ENCODE data around the gene NATD1.

NATD1 gene

DNA sequence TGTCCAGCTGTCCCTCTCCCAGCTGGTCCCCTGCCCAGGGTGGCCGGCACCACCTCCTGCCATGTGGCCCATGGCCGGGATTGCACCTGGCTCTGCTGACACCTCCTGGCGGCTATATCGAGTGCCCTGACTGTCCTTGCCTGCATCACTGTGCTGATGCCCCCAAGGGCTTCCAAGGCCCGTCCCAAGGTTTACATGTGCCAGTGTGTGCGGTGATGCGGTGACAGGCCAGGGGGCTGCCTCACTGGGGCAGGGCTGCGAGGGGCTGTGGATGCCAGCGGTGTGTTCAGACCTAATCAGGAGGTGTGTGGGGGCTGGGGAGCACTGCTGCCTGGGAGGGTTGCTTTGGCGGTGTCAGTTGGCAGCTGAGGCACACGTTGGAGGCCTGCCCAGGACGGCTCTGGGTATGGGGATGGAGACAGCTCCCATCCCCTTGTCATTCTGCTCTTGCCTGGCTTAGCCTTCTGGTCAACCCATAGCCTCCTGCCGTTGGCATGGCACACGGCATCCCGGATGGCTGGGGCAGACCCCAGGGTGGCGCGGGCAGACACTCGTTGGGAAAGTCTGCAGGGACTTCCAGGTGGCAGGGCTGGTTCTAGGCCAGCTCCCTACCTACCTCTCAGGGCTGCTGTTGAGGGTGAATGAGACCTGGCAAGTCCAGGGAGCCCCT, 36.8 kb upstream of the NATD1 start:
- no peak for DNase-seq

DNA sequence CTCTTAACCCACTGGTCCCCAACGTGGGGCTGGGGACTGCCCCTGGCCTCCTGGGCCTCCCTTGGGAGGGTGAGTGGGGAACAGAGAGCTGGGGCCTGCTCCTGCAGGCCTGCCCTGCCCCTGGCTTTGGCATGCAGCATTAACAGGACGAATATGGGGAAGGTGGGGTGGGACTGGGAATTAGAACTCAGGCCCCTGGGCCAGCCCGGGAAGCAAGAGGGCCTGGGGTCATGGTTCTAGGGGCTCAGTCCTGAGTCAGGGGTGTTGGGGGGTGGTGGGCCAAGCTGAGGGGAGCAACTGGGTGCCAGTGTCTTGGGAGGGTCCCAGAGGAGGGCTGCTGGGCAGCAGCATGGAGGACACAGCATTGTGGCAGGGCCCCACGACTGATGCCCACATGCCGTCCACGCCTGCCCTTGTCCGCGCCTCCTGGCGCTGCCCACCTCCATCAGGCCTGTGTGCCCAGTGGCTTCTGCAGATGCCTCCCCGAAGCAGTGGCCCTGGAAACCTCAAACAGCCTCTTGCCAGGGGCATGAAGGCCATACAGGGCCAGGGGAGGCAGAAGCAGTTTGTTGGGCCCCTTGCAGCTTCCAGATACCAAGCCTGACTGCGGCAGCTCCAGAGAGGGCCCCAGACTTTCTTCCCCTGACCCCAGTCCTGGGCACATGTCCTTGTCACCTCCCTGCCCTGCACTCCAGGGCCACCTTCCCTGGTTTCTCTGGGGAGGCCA, 36.1 kb upstream of the NATD1 start:
- DNase-seq: no peak

- DNase-seq: no peak
Observed at GRCh38 chr17:21288571-21289017, 35.4 kb upstream of the NATD1 start.

GRCh38 chr17:21287703-21288449, 34.7 kb upstream of the NATD1 start:
- DNase-seq: peak; percentile 95

DNA sequence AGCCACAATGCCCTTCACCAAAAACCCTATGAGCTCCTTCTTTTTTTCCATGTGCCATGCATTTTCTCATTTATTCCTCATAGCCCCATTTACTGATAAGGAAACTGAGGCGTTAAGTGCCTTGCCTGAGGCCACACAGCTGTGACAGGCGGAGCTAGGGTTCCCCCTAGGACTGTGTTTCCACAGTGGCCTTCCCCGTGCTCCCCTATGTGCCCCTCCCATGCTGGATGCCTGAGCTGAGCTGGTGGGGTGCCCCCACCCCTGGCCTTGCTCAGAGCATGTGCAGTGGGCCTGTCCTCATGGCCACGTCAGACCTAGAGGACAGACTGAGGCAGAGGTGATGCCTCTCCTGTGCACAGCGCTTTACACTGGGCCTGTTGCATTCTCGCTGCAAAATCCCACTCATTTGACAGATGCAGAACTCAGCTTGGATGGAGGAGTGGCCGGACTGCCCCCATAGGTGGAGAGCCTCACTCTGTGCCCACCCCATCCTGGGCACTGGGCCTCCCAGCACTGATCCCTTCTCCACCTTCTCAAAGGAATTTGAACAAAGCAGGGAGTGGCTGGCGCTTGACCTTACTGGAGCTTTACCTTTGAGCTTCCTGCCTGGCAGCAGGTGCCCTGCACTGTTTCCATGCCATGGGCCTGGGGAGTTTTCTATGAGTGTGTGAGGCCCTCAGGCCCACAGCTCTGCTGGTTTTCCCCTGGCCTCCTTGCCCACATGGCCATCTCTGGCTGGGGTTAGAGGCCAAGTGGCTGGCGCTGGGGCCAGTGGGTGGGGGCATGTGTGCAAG, 33.9 kb upstream of the NATD1 start:
- no peak for DNase-seq

DNA sequence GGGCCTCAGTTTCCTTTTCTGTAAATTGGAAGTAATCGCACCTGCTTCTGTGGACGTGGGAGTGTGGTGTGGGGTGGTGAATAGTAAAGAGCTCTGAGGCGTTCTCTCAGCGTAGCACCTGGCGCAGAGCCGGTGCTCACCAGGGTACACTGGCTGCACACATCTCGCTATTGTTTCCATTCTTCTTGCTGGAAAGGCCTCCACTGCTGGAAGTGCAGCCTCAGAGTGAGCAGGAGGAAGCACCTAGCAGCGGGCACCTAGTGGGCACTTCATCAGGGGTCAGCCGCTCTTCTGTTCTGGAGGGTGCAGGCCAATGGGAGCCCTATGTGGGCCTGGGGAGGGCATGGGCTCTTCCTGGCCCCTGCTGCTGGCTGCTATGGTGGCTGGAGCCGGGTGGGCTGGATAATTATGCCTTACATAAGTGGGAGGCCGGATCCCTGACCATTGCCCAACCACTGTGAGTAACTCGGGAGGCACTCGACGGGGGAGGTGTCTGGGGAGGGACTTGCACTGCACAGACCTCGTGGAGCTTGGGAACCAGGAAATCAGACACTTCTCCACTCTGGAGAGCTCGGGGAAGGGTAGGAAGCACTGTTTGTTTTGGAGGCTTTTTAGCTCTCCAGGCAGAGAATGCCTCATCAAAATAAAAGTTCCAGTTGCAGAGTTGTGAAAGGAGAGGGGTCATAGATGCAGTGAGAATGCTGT, 33.0 kb upstream of the NATD1 start:
- DNase-seq: peak; percentile 86

DNA sequence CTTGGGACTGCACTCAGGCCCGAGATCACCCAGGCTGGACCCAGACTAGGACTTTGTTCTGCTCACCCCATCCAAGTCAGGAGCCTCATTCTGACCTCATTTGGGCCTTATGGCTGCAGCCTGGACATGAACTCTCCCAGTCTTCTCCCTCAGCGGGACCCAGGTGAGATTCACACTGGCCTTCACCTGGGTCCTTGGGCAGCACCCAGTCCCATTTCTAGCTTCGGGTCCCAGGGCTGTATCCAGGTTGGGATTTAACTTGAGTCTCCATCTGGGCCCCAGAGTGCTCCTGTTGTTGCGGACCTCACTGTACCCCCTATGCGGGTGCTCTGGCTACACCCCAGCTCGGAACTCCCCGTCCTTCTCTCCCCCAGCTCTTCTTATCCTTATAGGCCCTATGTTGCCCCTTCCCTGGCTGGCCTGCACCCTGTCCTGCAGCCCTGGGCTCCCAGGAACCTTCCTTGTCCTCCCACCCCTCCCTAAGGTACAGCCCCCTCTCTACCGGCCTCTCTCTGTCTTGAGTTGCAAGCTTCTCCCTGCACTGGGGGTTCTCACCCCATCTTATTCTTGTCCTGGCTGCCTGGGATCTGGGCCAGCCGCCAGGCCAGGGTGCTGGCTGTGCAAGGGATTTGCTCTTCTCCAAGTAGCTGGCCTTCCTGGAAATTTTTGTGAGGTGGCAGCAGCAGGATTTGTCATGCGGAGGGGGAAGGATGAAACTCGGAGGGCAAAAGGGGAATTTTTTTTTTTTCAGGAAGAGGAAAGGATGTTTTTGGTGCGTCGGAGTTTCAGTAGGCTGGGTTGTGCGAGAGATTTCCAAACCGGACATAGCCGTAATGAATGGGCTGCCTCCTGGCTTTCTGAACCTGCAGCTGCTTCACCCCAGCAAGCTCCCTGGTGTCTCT, 32.2 kb upstream of the NATD1 start:
- DNase-seq: no peak

DNA sequence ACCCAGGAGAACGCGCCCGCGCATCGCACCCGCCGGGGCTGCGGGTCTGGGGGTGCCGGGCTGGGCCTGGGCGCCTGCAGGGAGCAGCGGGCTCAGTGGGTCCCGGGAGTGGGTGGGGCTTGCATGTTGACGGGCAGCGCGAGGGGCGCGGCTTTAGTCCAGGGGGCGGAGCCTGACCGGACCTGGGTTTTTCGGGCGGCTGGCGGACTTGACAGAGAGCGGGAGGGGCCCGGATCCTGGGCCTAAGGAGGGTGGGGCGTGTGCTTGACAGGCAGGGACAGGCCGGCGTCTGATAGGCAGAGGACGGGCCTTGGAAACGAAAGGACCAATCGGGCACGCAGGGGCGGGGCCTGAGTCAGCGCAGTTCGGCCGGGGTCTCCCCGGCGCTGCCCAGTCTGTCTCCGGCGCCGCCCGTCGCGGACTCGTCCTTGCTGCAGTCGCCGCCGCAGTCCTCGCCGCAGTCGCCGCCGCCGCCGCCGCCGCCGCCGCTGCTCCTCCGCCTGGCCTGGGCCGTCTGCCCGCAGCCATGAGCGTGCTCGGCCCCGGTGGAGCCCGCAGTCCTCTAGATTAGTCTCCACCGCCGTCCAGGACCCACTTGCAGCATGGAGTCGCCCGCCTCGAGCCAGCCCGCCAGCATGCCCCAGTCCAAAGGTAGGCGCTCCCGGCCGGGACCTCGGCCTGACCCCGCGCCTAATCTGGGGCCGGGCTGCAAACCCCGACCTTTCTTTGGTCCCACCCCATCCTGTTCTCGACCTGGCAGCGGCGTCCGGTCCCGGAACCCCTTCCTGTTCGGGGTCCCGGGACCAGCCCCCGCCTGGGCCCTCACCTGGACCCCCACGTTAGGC, 31.3 kb upstream of the NATD1 start, which contains the start of gene MAP2K3:
TSS of gene MAP2K3 (plus strand) at position 393 of the 845 bp plus-strand sequence. CDS start at position 603, 210 bp downstream.
- DNase-seq: peak; percentile 94

DNA sequence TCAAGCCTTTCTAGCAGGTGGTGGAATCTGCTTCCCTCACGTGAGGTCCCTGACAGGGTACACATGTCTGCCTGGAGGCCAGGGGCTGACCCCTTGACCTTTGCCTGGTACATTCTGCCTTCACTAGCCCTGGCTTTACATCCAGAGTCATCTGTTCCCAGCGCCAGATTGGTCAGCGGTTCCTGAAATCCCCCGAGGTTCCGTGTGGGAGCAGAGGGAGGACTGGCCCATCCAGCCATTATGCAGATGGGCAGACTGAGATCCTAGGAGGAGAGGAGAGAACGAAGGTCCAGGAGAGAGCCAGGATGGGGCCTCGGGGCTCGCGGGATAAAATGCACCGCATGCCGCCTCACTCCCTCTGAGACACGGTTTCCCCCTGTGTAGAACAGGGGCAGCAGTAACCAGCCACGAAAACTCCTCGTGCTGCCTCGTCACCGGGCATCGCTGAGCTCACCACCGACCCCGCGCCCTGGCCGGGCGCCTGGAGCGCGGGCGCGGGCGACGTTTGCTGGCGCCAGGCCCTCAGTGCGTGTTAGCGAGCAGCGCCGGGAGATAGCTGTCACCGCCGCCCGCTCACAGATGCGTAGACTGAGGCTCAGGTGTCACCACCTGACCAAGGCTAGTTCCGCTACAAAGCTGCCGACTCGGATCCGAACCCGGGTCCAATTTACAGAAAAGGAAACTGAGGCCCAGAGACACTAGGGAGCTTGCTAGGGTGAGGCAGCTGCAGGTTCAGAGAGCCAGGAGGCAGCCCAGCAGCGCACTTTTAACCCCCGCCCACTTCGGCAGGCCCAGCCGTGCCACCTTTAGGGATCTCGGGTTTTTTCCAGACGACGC, 30.5 kb upstream of the NATD1 start:
- no peak for DNase-seq

DNA sequence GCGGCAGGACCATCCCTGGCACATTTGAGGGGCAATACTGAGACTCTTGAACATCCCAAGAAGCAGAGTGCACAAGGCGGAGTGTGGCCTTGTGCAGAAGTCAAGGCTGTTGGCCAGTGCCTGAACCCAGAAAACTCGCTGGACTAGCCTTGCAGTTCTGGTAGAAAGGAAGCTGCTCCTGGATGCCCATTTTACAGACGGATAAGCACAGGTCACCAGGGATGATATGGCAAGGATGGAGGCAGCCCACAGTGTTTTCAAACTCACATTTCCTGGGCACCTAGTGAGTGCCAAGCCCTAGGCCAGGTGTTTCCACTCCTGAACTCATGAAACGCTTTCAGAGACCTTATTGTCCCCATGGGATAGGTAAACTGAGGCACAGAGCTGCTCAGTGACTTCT, 29.6 kb upstream of the NATD1 start:
- no peak for DNase-seq

GRCh38 chr17:21282231-21282630, 29.0 kb upstream of the NATD1 start:
- DNase-seq: peak; percentile 76

- DNase-seq: peak; percentile 92
Observed at GRCh38 chr17:21280081-21280518, 26.9 kb upstream of the NATD1 start.

DNA sequence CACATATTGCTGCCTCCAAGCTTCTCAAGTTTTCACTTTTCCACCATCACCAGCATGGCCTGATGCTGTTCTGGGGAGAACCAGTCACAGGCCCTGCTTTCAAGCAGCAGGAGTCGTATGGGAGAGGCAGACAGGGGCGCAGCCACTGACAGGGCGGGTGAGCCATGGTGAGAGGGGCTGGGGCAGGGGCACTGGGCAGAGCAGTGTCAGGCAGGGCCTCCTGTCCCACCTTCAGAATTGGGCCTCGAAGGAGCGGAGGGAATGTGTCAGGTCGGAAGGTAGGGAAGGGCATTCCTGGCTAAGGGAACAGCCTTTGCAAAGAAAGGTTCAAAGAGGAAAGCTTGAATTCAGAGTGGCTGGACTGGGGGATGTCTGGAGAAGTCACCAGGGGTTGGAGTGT, 26.4 kb upstream of the NATD1 start:
- no peak for DNase-seq

DNA sequence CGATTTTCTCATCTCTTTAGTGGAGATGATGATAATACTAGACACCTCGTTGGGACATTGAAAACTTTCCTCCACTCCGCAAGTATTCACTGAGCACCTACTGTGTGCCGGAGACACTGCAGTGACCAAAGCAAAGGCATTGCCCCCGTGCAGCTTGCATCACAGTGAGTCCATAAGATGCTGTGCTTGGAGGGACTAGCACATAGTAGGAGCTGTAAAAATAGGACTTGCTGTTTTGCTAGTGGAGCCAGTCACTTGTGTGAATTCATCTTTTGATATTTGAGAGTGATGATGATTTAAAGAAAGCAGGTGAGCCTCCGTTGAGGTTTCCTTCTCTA, 26.0 kb upstream of the NATD1 start:
- no peak for DNase-seq

DNA sequence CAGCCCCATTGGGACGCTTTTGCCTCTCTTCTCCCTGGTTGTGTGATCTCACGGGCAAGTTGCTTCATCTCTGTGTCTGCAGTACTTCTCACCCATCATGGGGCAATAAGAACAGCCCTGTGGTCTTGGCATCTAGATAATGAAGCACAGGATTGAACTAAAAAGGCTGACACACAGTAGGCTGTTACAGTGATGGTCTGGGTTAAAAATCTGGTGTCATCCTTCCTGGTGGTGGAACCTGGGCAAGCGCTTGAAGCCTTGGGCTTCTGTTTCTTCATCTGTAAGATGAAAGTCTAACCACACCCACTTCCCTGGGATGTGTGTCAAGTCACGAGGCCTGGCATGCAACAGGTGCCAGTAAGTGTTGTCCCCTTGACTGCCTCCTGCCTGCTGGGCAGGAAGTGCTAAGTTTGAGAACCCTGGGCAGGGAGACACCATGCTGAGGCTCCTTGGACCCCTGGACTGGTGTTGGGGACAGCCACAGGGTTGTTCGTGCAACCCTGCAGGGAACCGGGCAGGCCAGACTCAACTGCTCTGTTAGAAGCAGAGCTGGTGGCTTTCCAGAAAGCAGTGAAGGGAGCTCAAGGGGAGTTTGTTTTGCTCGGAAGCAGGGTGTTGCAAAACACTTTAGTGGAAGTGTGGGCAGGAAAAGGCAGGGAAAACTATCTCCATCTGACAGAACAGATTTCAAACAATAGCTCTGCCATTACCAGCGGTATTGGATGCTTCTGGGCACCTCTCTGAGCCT, 25.4 kb upstream of the NATD1 start:
- no peak for DNase-seq

GRCh38 chr17:21277332-21277731, 24.1 kb upstream of the NATD1 start:
- DNase-seq: no peak

DNA sequence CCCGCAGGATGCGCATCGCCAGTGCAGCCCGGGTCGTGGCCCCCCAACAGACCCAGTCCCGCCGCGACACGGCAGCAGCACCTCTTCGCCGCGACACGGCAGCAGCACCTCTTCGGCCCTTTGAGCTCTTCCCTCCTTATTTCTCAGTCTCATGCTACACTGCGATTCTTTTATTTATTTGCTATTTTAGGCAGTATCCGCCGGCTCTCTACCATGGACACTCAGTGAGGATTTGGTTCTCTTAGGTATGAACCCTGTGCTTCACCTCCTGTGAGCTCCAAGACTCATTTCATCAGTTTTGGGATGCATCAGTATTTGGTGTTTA, 23.0 kb upstream of the NATD1 start:
- no peak for DNase-seq

DNA sequence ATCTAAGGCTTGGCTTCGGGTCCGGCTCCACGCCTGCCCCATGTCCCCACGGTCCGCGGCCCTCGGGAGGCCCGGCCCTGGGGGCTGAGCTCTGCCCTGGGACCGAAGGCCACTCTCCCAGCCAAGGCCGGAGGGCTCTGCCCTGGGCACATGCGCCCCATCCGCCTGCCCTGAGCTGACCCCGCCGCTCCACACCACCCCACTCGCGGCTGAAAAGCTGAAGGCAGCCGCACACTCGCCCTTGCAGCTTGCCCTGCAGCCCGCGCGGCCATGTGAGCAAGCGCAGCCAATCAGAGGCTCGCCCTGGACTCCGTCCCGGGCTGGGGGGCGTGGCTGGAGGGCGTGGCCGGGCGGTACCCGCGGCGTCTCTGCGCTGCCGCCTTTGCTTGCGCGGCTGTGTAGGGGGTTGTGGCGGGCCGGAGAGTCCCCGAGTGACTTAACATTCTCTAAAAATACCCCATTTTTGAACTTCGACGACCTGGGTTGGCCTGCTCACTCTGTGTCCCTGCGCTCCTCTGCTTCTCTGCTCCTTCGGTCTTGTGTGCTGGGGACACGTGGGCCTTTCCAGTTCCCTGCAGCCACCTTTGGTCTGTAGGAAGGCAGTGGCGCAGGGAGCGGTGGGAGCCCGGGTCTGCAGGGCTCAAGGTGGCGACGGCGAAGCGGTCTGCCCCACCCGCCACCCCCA, 22.5 kb upstream of the NATD1 start:
- peak; percentile 95 for DNase-seq

Data from 8988T (cell line).